Stimulated activated CD4-positive, alpha-beta T cell treated with anti-CD3 and anti-CD28 coated beads, Interleukin-2, amount 100 ng/mL, for 4 hours (primary cell): ENCODE results near the gene AGK.
A peak's percentile ranks its signal among the peaks of the same experiment; 100 is the strongest.
"Not testable (repeated sequence)": the region's sequence is repeated elsewhere in the genome, so short reads cannot be mapped to it uniquely, and the experiment has no call there.

Source experiments
- DNase-seq: peaks from one replicate; pipeline ENCODE4 v3.0.0-alpha.2; 2020; ENCODE audit warnings: low read depth

AGK gene

GRCh38 chr7:141679014-141679413 is 127.8 kb downstream of the AGK start:
- no peak for DNase-seq

GRCh38 chr7:141685285-141686023 is 134.2 kb downstream of the AGK start:
- DNase-seq = no peak

- no peak for DNase-seq
These were observed 134.9 kb downstream of the AGK start for GRCh38 chr7:141686074-141686473.

GRCh38 chr7:141686670-141687069 is 135.5 kb downstream of the AGK start:
- no peak for DNase-seq

- no peak for DNase-seq
These were observed 136.8 kb downstream of the AGK start for GRCh38 chr7:141688043-141688442.

- DNase-seq = not testable (repeated sequence)
These were observed 138.0 kb downstream of the AGK start for GRCh38 chr7:141689072-141689825.

- DNase-seq = no peak
These were observed 140.3 kb downstream of the AGK start for GRCh38 chr7:141691540-141691939.

GRCh38 chr7:141691961-141692360 is 140.8 kb downstream of the AGK start:
- no peak for DNase-seq

GRCh38 chr7:141693082-141693481 is 141.9 kb downstream of the AGK start:
- no peak for DNase-seq

GRCh38 chr7:141695803-141696289 is 144.6 kb downstream of the AGK start:
- no peak for DNase-seq

- no peak for DNase-seq
These were observed 145.1 kb downstream of the AGK start for GRCh38 chr7:141696348-141696747.

- no peak for DNase-seq
These were observed 146.1 kb downstream of the AGK start for GRCh38 chr7:141697211-141697871.

- no peak for DNase-seq
These were observed 147.2 kb downstream of the AGK start for GRCh38 chr7:141698247-141699015.

GRCh38 chr7:141699860-141700259 is 148.7 kb downstream of the AGK start:
- no peak for DNase-seq

GRCh38 chr7:141700296-141700847 is 149.2 kb downstream of the AGK start:
- no peak for DNase-seq

- no peak for DNase-seq
These were observed 149.7 kb downstream of the AGK start for GRCh38 chr7:141700848-141701371.

GRCh38 chr7:141701489-141702046 is 150.4 kb downstream of the AGK start:
- peak; percentile 46 for DNase-seq

- peak; percentile 20 for DNase-seq
These were observed 150.9 kb downstream of the AGK start, which contains the start of gene DENND11 for GRCh38 chr7:141702047-141702567. TSS of gene DENND11 (minus strand) at chr7:141702166. CDS start at chr7:141702153, 13 bp downstream.

GRCh38 chr7:141702892-141703291 is 151.7 kb downstream of the AGK start:
- no peak for DNase-seq

GRCh38 chr7:141704112-141704511 is 152.9 kb downstream of the AGK start:
- no peak for DNase-seq

GRCh38 chr7:141704741-141705140 is 153.5 kb downstream of the AGK start:
- DNase-seq = no peak
